Muscle of back (tissue), 11 donors: Measurements from ENCODE around the gene ZKSCAN7. TPM values are rescaled to one million over a fixed set of nuclear protein-coding genes. Genes with fewer than 3 reads are reported as not detected.
A peak's percentile ranks its signal among the peaks of the same experiment; 100 is the strongest.
"Not testable (repeated sequence)": the region's sequence is repeated elsewhere in the genome, so short reads cannot be mapped to it uniquely, and the experiment has no call there.

ENCODE experiments used
- DNase-seq, 3 donors: peaks; one replicate each; pipeline versions ENCODE4 v3.0.0 to v3.0.0-alpha.2; 2013
- polyA plus RNA-seq, 10 donors: library from polyadenylated mRNA; unstranded; fragments of 120-200 nt; gene quantifications; one replicate each; pipeline ENCODE4 v1.2.1, GENCODE V29; 2013; ENCODE audit not compliant: insufficient read length in 10 of 10

The ZKSCAN7 gene
- polyA plus RNA-seq, 10 donors: 5.3 to 9.4 (median 6.3) TPM

- DNase-seq: peak in 2 of 3 donors; percentile 31 to 60
Observed at GRCh38 chr3:44576613-44577012, 21.6 kb downstream of the ZKSCAN7 start.

- DNase-seq: not testable (repeated sequence)
Observed at GRCh38 chr3:44577354-44577952, 22.5 kb downstream of the ZKSCAN7 start.

GRCh38 chr3:44578316-44578715 is 23.3 kb downstream of the ZKSCAN7 start:
- DNase-seq: not testable (repeated sequence)

- DNase-seq: not testable (repeated sequence)
Observed at GRCh38 chr3:44578924-44579515, 24.0 kb downstream of the ZKSCAN7 start.

- DNase-seq: not testable (repeated sequence)
Observed at GRCh38 chr3:44579749-44580148, 24.8 kb downstream of the ZKSCAN7 start.

GRCh38 chr3:44580971-44581370 is 26.0 kb downstream of the ZKSCAN7 start:
- DNase-seq: not testable (repeated sequence)

GRCh38 chr3:44584646-44585501 is 29.9 kb downstream of the ZKSCAN7 start, which contains the start of gene ZNF660:
Gene ZNF660, plus strand, starts transcription at chr3:44584964. Its CDS starts 9,230 bp downstream, at chr3:44594194.
- DNase-seq: peak; percentile 78 to 94 (median 85)

GRCh38 chr3:44596621-44597020 is 41.6 kb downstream of the ZKSCAN7 start:
- no peak for DNase-seq

- no peak for DNase-seq
Observed at GRCh38 chr3:44601749-44602148, 46.8 kb downstream of the ZKSCAN7 start.

- no peak for DNase-seq
Observed at GRCh38 chr3:44612678-44613077, 57.7 kb downstream of the ZKSCAN7 start.

Other genes with a start within 250 kb of the ZKSCAN7 start
- 10 to 100 TPM; 18.3 to 28.6 (median 23.1) TPM for gene TCAIM, start 216.4 kb upstream of the ZKSCAN7 start, polyA plus RNA-seq
- 10 to 100 TPM; 11.6 to 19.1 (median 17.4) TPM for gene ZNF445, start 77.5 kb upstream of the ZKSCAN7 start, polyA plus RNA-seq
- gene ZNF660, start 29.8 kb downstream of the ZKSCAN7 start, polyA plus RNA-seq: 1 to 10 TPM; 3.4 to 7.1 (median 4.6) TPM
- gene ZNF197, start 69.8 kb downstream of the ZKSCAN7 start, polyA plus RNA-seq: 10 to 100 TPM; 13.7 to 21.9 (median 18.1) TPM
- 1 to 10 TPM; 5.9 to 7.6 (median 6.6) TPM for gene ZNF35, start 93.5 kb downstream of the ZKSCAN7 start, polyA plus RNA-seq
- gene ZNF502, start 157.5 kb downstream of the ZKSCAN7 start, polyA plus RNA-seq: 1 to 10 TPM; 4.7 to 7.5 (median 6.1) TPM
- 1 to 10 TPM; 5.1 to 8.8 (median 6.0) TPM for gene ZNF501, start 174.4 kb downstream of the ZKSCAN7 start, polyA plus RNA-seq
- 10 to 100 TPM; 28.0 to 45.5 (median 35.0) TPM for gene KIAA1143, start 206.4 kb downstream of the ZKSCAN7 start, polyA plus RNA-seq
- gene KIF15, start 206.6 kb downstream of the ZKSCAN7 start, polyA plus RNA-seq: 10 to 100 TPM in 7 of 10 donors, 1 to 10 TPM in 3; 8.0 to 21.7 (median 11.4) TPM